Duodenal mucosa (tissue), 2 donors: ENCODE measurements around the gene PEX5L.

Experiments used
- H3K27ac ChIP-seq: one replicate; pipeline ENCODE4 v1.7.0; 2013; ENCODE audit warnings: low read depth, low read length
- H3K27me3 ChIP-seq, 2 donors: one replicate each; pipeline ENCODE4 v1.7.0; 2013; ENCODE audit warnings: low read length in 2 of 2, control low read depth in 1 of 2; ENCODE audit not compliant: insufficient read depth in 2 of 2, control insufficient read depth in 1 of 2
- H3K36me3 ChIP-seq, 2 donors: one replicate each; pipeline ENCODE4 v1.7.0; 2013; ENCODE audit warnings: low read length in 2 of 2, control low read depth in 1 of 2; ENCODE audit not compliant: insufficient read depth in 2 of 2, control insufficient read depth in 1 of 2
- H3K4me1 ChIP-seq, 2 donors: one replicate each; pipeline ENCODE4 v1.7.0; 2013; ENCODE audit warnings: low read length in 2 of 2, control low read depth in 1 of 2; ENCODE audit not compliant: insufficient read depth in 2 of 2, control insufficient read depth in 1 of 2
- H3K4me3 ChIP-seq, 2 donors: one replicate each; pipeline ENCODE4 v1.7.0; 2013; ENCODE audit warnings: low read length in 2 of 2, low read depth in 1 of 2
- H3K9ac ChIP-seq, 2 donors: one replicate each; pipeline ENCODE4 v1.7.0; 2013; ENCODE audit warnings: low read length in 2 of 2, low read depth in 1 of 2
- H3K9me3 ChIP-seq, 2 donors: one replicate each; pipeline ENCODE4 v1.7.0; 2013; ENCODE audit warnings: low read length in 2 of 2, control low read depth in 1 of 2; ENCODE audit not compliant: control insufficient read depth in 1 of 2

The PEX5L gene

DNA sequence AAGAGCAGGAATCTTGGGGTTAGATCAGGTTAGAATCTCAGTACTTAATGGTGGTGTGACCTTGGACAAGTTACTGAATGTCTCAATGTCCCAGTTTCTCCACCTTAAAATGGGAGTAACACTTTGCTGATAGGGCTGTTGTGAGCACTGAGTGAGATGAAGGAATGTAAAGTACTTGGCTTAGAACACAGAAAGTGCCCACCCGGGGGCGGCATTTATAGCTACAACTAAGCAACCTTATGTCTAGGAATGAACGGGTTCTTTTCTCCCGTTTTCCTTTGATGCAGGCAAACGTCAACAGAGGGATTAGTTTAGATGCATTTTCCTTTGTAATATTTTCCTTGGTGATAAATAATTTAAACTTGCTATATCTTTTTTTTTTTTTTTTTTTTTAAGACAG is 207.3 kb downstream of the PEX5L start:
- Histone ChIP-seq H3K9ac (no peak overlapping the region), H3K4me3 (no peak overlapping the region), H3K9me3 (no peaks in the 10 kb centered on the region)

DNA sequence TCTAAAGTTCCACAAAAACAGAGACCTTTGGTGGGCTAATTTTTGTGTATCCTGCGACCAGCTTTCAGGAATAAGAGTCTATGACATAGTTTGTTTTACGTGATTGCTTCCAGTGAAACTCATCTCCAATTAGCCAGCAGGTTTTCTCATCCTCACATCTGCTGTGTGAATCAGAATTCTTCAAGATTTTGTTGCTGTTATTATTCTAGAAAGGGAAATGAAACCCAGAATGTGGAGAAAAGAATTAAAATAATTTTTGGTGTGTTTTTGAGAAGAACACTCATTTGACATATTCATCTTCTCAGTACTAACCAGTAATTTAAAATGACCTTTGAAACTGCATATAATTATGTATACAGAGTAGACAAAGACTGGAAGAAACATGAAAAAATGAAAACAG is 208.0 kb downstream of the PEX5L start:
- H3K4me1 ChIP-seq: no peaks in the 10 kb centered on the region
- no peaks in the 10 kb centered on the region for H3K27me3 ChIP-seq
- H3K9me3 ChIP-seq: no peaks in the 10 kb centered on the region
- no peaks in the 10 kb centered on the region for H3K36me3 ChIP-seq
- H3K9ac ChIP-seq: no peak overlapping the region
- no peak overlapping the region for H3K4me3 ChIP-seq
- H3K27ac ChIP-seq: no peak overlapping the region

More for the DNA sequence above, 207.3 kb downstream of the PEX5L start:
- H3K27ac ChIP-seq: no peak overlapping the region
- no peaks in the 10 kb centered on the region for H3K36me3 ChIP-seq
- H3K4me1 ChIP-seq: no peaks in the 10 kb centered on the region
- no peaks in the 10 kb centered on the region for H3K27me3 ChIP-seq

DNA sequence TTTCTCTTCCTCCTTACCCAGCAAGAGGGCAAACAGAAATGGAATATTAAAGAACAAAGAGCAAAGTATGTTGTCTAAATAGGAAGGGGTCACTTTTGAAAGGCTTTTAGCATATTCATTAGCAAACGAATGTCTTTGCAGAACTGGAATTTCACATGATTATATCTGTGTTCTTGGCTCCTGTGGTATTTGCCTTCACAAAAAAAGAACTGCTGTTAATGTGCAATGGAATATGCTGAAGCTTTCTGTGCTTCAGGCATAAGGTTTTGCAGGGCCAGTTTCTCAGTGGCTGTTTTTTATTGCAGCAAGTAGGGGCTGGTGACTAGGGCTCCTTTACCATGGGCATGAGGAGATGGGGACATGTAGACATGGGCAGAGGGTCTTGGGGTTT is 210.5 kb downstream of the PEX5L start:
- H3K36me3 ChIP-seq: no peaks in the 10 kb centered on the region
- H3K9me3 ChIP-seq: no peaks in the 10 kb centered on the region
- no peaks in the 10 kb centered on the region for H3K4me1 ChIP-seq
- H3K9ac ChIP-seq: no peak overlapping the region
- no peak overlapping the region for H3K27ac ChIP-seq
- no peak overlapping the region for H3K4me3 ChIP-seq
- peaks cover 0 to 2% of the 10 kb centered on the region in 2 donors for H3K27me3 ChIP-seq

DNA sequence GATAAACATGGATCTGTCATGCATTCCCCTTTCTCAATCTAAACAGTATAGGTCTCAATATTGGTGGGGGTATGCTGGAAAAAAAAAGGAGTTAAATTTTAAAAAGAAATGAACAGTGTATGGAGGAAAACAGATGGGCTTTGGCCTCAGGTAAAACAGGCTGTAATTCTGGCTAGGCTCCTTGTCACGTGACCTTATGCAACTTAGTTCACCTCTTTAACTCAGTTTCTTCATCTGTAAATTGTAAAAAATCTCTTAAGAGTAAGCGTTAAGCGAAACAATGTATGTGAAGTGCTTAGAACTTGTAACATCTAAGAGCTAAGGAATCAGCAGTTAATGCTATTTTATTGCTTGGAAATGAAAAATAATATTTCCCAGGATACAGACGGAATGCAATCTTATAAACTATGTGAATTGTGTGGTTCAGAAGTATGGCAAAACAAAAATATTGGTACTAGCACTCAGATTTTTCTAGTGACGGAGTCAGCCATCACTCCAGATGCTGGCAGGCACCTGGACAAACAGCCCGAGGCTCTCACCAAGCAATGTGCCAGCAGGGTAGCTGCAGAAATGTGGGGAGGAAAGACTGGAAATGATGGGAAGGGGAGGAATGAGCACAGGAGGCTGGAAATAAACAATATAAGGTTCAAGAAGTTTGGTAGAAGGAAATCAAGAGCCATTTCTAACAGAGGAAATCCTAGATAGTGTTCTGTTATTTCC is 211.1 kb downstream of the PEX5L start:
- Histone ChIP-seq H3K36me3 (no peaks in the 10 kb centered on the region), H3K4me1 (no peaks in the 10 kb centered on the region), H3K9ac (no peak overlapping the region), H3K9me3 (no peaks in the 10 kb centered on the region), H3K27me3 (peaks cover 0 to 2% of the 10 kb centered on the region in 2 donors), H3K4me3 (no peak overlapping the region), H3K27ac (no peak overlapping the region)

DNA sequence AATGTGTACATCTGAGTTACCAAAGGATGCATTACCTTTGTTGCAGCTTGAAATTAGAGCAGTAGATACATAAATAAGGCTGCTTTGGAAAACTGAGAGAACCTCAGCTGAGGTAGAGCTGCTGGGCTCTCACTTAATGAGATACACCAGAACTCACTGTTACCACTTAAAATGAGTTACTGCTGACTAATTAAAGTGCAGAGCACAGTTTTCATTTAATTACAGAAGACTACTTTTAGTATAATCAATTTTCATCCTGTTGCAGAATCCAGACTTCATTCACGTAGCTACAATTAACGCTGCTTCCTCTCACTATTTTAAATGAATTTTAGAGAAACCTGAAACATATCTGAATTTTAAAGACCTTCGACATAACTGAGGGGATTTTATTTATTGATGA is 214.4 kb downstream of the PEX5L start:
- Histone ChIP-seq H3K36me3 (no peaks in the 10 kb centered on the region), H3K27ac (no peak overlapping the region), H3K27me3 (peaks cover 0 to 2% of the 10 kb centered on the region in 2 donors), H3K4me3 (no peak overlapping the region), H3K9ac (no peak overlapping the region), H3K4me1 (no peaks in the 10 kb centered on the region), H3K9me3 (no peaks in the 10 kb centered on the region)

DNA sequence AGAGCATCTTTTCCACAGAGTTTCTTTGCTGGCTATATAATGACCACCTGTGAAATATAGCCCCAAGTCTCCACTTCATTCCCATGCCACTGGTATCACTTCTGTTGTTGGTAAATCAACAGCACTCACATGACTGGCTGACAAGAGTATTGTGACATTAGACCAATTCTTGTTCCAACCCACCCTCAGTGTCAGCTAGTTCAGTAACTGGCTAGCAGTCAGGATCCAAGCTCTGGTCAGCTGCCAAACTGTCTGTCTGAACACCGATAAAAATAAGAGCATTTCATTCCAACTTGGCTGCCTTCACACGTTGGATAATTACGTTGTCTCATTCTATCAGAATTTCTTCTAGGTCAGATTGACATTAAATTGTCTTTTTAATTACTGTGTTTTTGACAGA is 217.4 kb downstream of the PEX5L start:
- Histone ChIP-seq H3K27me3 (peaks cover 0 to 2% of the 10 kb centered on the region in 2 donors), H3K4me3 (no peak overlapping the region), H3K9ac (no peak overlapping the region), H3K4me1 (no peaks in the 10 kb centered on the region), H3K27ac (no peak overlapping the region), H3K9me3 (no peaks in the 10 kb centered on the region), H3K36me3 (no peaks in the 10 kb centered on the region)

DNA sequence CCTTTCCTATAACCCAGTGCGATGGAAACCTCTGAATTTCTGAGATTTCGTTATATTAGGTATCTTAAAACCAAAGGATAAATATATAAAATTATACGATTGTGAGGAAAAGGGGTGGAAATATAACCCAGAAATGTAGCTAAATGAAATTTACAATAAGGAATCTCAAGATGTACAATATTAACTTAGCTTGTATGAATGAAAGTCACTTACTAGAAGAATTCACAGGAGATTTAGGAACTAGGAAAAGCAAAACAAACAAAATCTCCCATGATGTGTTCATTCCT is 224.7 kb downstream of the PEX5L start:
- Histone ChIP-seq H3K9me3 (no peaks in the 10 kb centered on the region), H3K4me1 (no peaks in the 10 kb centered on the region), H3K4me3 (no peak overlapping the region), H3K36me3 (no peaks in the 10 kb centered on the region), H3K9ac (no peak overlapping the region), H3K27me3 (no peaks in the 10 kb centered on the region), H3K27ac (no peak overlapping the region)

DNA sequence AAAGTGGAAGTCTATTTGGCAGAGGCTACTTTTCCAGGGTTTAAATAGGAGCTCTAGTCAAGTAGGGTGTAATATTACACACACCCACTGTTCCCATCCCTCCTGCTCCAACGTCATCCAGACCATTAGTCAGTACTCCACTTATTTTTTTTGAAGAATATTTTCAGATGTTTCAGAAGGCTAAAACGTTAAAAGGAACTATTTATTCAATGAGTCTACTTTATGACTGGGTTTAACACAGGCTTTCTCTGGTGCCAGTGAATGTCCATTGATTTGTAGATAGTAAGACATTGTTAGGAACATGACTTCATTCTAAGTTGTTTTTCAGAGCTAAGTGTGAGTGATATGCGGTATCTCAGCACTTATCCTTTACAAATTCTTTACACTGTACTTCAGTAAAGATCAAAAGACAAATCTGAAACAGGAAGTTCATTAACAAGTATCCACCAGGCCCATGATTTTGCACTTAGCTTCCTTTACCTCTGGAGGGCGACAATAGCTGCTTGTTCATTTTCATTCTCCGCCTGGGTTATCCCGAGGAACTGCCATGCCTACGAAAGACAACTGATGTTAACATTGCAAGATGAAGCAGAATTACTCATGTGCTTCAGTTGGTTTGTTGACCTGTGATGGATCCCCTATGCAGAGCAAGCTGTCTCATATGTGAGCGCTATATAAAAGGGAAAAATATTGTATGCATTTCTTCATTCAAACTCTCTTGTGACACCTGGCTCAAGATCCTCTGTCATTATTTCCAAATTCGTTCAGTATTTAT is 225.2 kb downstream of the PEX5L start:
- no peak overlapping the region for H3K4me3 ChIP-seq
- no peak overlapping the region for H3K27ac ChIP-seq
- H3K9me3 ChIP-seq: no peaks in the 10 kb centered on the region
- no peaks in the 10 kb centered on the region for H3K27me3 ChIP-seq
- no peaks in the 10 kb centered on the region for H3K4me1 ChIP-seq
- H3K36me3 ChIP-seq: no peaks in the 10 kb centered on the region
- no peak overlapping the region for H3K9ac ChIP-seq

DNA sequence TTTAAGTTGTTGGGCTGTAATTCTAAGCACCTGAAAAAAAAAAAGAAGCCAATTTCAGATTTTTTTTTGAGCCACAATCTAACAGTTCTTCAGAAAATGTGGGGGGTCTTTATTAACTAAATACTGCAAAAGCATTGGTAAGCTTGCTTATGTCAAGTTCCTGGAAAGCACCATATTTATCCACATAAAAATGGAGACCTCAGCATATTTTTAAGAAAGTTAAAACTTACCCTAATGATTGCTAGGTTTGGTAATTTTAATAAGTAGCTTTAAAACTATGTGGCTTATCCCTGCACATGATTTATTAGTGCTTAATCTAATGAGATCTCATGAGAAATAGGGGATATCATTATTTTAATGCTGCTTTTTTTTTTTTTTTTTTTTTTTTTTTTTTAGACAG is 227.1 kb downstream of the PEX5L start:
- H3K9me3 ChIP-seq: no peaks in the 10 kb centered on the region

DNA sequence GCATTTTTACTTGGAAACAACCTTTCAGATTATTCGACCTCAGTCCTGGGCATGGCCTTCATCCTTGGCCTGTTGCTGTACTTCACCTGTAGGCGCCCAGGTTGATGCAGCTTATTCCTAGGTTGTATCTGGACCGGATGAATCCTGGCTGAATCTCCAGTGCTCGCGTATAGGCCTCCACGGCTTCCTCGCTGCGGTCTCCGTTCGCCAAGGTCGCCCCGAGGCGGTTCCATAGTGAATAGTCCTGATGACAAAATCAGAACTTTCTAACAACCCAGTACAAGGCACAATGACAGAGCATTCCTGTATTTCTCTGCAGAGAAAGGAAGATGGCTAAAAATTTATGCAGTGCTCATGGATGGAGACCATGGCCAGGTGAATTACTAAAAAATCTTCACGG is 229.1 kb downstream of the PEX5L start:
- H3K27me3 ChIP-seq: no peaks in the 10 kb centered on the region
- no peaks in the 10 kb centered on the region for H3K4me1 ChIP-seq
- H3K9ac ChIP-seq: no peak overlapping the region
- no peak overlapping the region for H3K4me3 ChIP-seq
- no peak overlapping the region for H3K27ac ChIP-seq
- H3K9me3 ChIP-seq: no peaks in the 10 kb centered on the region
- no peaks in the 10 kb centered on the region for H3K36me3 ChIP-seq

More for the DNA sequence above, 227.1 kb downstream of the PEX5L start:
- Histone ChIP-seq H3K9ac (no peak overlapping the region), H3K27me3 (no peaks in the 10 kb centered on the region), H3K4me3 (no peak overlapping the region), H3K27ac (no peak overlapping the region), H3K4me1 (no peaks in the 10 kb centered on the region), H3K36me3 (no peaks in the 10 kb centered on the region)
